Activated naive CD4-positive, alpha-beta T cell treated with anti-CD3 and anti-CD28 coated beads, Interleukin-2, amount 50 U/mL, for 24 hours (primary cell): Measurements from ENCODE around the gene KRTAP9-9.

ENCODE experiments used
- H3K27ac Mint-ChIP-seq: one replicate; pipeline ENCODE4 v1.8.0; 2021; ENCODE audit warnings: mild to moderate bottlenecking, mixed read lengths
- H3K27me3 Mint-ChIP-seq: one replicate; pipeline ENCODE4 v1.8.0; 2021; ENCODE audit warnings: mixed read lengths
- H3K36me3 Mint-ChIP-seq: one replicate; pipeline ENCODE4 v1.8.0; 2021; ENCODE audit warnings: mixed read lengths
- H3K4me1 Mint-ChIP-seq: one replicate; pipeline ENCODE4 v1.8.0; 2021; ENCODE audit warnings: mixed read lengths
- H3K4me3 Mint-ChIP-seq: one replicate; pipeline ENCODE4 v1.8.0; 2021; ENCODE audit warnings: mild to moderate bottlenecking, mixed read lengths
- H3K9me3 Mint-ChIP-seq: one replicate; pipeline ENCODE4 v1.8.0; 2021; ENCODE audit warnings: mixed read lengths

The KRTAP9-9 gene

DNA sequence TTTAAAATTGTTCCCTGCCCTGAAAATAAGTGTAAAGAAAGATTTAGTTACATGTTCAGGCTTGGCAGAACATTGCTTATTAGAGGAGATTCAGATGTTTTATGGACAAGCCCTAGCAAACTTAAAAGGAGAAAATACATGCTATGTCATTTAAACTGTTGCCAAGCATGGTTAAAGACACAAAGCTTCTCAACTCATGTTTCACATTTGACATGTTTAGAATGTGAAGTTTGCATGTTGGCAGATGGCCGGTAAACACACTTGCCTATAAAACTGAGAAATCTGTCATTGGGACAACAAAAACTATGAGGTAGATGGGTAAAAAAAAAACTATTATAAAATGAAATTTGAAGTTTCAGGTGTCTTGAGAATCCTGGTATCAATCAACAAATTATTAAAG, 41.7 kb downstream of the KRTAP9-9 start:
- Mint-ChIP-seq H3K27ac (no peak overlapping the region), H3K27me3 (no peaks in the 10 kb centered on the region), H3K9me3 (no peaks in the 10 kb centered on the region), H3K4me1 (peaks cover 7% of the 10 kb centered on the region), H3K4me3 (no peak overlapping the region), H3K36me3 (peaks cover 2% of the 10 kb centered on the region)

- Mint-ChIP-seq H3K27ac (no peak overlapping the region), H3K9me3 (no peaks in the 10 kb centered on the region), H3K27me3 (no peaks in the 10 kb centered on the region), H3K4me3 (no peak overlapping the region), H3K36me3 (peaks cover 2% of the 10 kb centered on the region), H3K4me1 (peaks cover 11% of the 10 kb centered on the region)
Observed at GRCh38 chr17:41298458-41299135, 43.4 kb downstream of the KRTAP9-9 start.

- H3K27me3 Mint-ChIP-seq: no peaks in the 10 kb centered on the region
- H3K27ac Mint-ChIP-seq: no peak overlapping the region
- H3K9me3 Mint-ChIP-seq: no peaks in the 10 kb centered on the region
- H3K4me3 Mint-ChIP-seq: no peak overlapping the region
- peaks cover 20% of the 10 kb centered on the region for H3K4me1 Mint-ChIP-seq
- H3K36me3 Mint-ChIP-seq: peaks cover 2% of the 10 kb centered on the region
Observed at GRCh38 chr17:41301204-41301790, 46.1 kb downstream of the KRTAP9-9 start.

DNA sequence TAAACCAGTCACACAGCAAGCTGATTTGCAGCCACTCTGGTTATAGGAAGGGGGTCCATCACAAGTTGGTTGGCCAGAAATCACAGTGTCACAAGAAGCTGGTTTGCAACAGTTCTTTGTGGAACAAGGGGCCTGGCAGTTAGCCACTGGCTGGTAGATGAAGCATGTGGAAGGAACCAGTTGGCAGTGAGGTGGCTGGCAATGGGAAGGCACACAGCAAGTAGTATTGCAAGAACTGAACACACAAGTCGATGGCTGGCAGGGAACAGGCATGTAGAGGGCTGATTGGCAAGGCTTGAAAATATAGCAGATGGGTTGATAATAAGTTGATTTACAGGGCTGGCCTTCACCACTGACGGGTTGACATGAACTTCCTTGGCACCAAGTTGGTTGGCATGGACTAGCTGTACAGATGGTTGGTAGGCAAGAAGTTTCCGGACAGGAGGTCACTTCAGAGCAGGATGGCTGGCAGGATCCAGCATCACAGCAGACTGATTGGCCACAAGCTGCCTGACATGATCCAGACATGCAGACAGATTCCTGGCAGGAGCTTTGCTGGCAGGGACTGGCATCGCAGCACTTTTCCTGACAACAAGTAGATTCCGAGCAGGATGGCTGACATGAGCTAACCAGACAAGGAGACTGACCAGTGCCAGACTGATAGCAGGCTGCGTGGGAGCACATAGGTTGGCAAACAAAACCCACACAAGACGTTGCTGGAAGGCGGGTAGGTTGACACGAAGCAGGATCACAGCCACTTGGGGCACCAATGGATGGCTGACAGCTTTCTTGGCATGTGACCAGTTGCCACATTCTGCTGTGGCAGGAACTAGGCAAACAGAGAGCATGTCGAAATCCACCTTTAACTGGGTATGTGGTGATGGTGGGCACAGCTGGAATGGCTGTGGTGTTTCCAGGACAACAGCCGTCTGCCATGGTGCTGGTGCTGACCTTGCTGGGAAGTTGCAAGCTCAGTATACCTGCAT, 47.0 kb downstream of the KRTAP9-9 start, which contains the start of gene KRTAP29-1:
KRTAP29-1 (minus strand) TSS at position 936 of the 986 bp plus-strand sequence; CDS start at position 936, 0 bp downstream.
- H3K4me1 Mint-ChIP-seq: peaks cover 29% of the 10 kb centered on the region
- H3K4me3 Mint-ChIP-seq: no peak within 1 kb of the TSS
- no peaks in the 10 kb centered on the region for H3K27me3 Mint-ChIP-seq
- H3K9me3 Mint-ChIP-seq: no peaks in the 10 kb centered on the region
- H3K27ac Mint-ChIP-seq: no peak within 1 kb of the TSS
- peaks cover 2% of the 10 kb centered on the region for H3K36me3 Mint-ChIP-seq

DNA sequence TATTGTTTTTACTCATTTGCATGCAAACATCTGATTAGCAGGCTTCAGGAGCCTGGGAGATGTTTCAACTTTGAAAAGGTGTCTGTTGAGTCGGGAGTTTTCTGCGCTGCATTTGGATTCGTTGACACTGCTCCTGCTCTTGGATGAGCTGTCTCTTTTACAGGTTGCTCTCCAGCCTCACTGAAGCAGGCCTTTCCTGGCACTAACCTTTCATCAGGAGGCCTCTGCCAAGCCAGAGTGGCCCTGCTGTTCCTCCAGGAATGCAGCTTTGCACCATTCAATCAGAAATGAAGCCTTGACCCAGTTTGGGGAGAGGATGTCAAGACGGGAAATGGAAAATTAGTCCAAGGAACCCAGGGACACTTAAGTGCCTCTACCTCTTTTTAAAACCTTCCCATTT, 47.8 kb downstream of the KRTAP9-9 start:
- Mint-ChIP-seq H3K27me3 (no peaks in the 10 kb centered on the region), H3K27ac (no peak overlapping the region), H3K36me3 (peaks cover 2% of the 10 kb centered on the region), H3K9me3 (no peaks in the 10 kb centered on the region), H3K4me3 (no peak overlapping the region), H3K4me1 (peaks cover 37% of the 10 kb centered on the region)

GRCh38 chr17:41304091-41304490, 48.9 kb downstream of the KRTAP9-9 start:
- H3K9me3 Mint-ChIP-seq: no peaks in the 10 kb centered on the region
- no peaks in the 10 kb centered on the region for H3K27me3 Mint-ChIP-seq
- H3K36me3 Mint-ChIP-seq: peaks cover 2% of the 10 kb centered on the region
- H3K27ac Mint-ChIP-seq: no peak overlapping the region
- H3K4me1 Mint-ChIP-seq: peaks cover 48% of the 10 kb centered on the region
- H3K4me3 Mint-ChIP-seq: no peak overlapping the region
